NCI-H1930 (cell line): ENCODE data around the gene FUNDC2.

ENCODE experiments used
- DNase-seq, 2 experiments: peaks; one replicate each; lab custom pipeline; 2025; lab: John Stamatoyannopoulos, UW

FUNDC2 gene

GRCh38 chrX:155023907-155024833 is 2.5 kb upstream of the FUNDC2 start:
- DNase-seq = no peak

- no peak for DNase-seq
These were observed 271 bp upstream of the FUNDC2 start for GRCh38 chrX:155026420-155026726.

GRCh38 chrX:155027509-155028066 is 944 bp downstream of the FUNDC2 start:
- DNase-seq = no peak

- no peak for DNase-seq
These were observed 1.5 kb downstream of the FUNDC2 start for GRCh38 chrX:155028129-155028528.

- no peak for DNase-seq
These were observed 2.2 kb downstream of the FUNDC2 start for GRCh38 chrX:155028877-155029291.

GRCh38 chrX:155031657-155032056 is 5.0 kb downstream of the FUNDC2 start:
- DNase-seq = no peak

GRCh38 chrX:155035688-155036087 is 9.0 kb downstream of the FUNDC2 start:
- no peak for DNase-seq

GRCh38 chrX:155046129-155046810 is 19.6 kb downstream of the FUNDC2 start:
- DNase-seq = no peak

- no peak for DNase-seq
These were observed 20.3 kb downstream of the FUNDC2 start for GRCh38 chrX:155046811-155047528.

GRCh38 chrX:155048977-155049619 is 22.5 kb downstream of the FUNDC2 start:
- peak in 1 of 2 experiments; percentile 25 for DNase-seq

GRCh38 chrX:155052738-155053498 is 26.3 kb downstream of the FUNDC2 start:
- no peak for DNase-seq

GRCh38 chrX:155053656-155054055 is 27.0 kb downstream of the FUNDC2 start:
- no peak for DNase-seq

GRCh38 chrX:155054255-155054654 is 27.6 kb downstream of the FUNDC2 start:
- DNase-seq = no peak

GRCh38 chrX:155055494-155055893 is 28.9 kb downstream of the FUNDC2 start:
- DNase-seq = no peak

- no peak for DNase-seq
These were observed 29.8 kb downstream of the FUNDC2 start for GRCh38 chrX:155056471-155056870.

GRCh38 chrX:155056877-155057792 is 30.5 kb downstream of the FUNDC2 start:
- peak; percentile 7 to 48 for DNase-seq

GRCh38 chrX:155061760-155062159 is 35.1 kb downstream of the FUNDC2 start:
- no peak for DNase-seq

- DNase-seq = no peak
These were observed 38.5 kb downstream of the FUNDC2 start for GRCh38 chrX:155065035-155065734.

- DNase-seq = no peak
These were observed 41.5 kb downstream of the FUNDC2 start for GRCh38 chrX:155068165-155068564.
